Measurements from ENCODE around the gene AOAH.

The AOAH gene

GRCh38 chr7:36545291-36545690, 179.0 kb downstream of the AOAH start:
- no peak for TF ChIP-seq MAX (IDR thresholded peaks at IDR 0.05)
- TF ChIP-seq TAF1 (IDR thresholded peaks at IDR 0.05; ENCODE audit: low read depth) = no peak
- TF ChIP-seq ZBTB7A (IDR thresholded peaks at IDR 0.05; ENCODE audit: low read depth) = no peak
- TF ChIP-seq EGR1 (IDR thresholded peaks at IDR 0.05) = no peak
- no peak for TF ChIP-seq EP300 (IDR thresholded peaks at IDR 0.05; ENCODE audit: borderline replicate concordance)
- no peak; the same call in 1 of the 2 replicates for TF ChIP-seq TEAD4 (IDR thresholded peaks at IDR 0.05)
- no peak for TF ChIP-seq FOXM1 (IDR thresholded peaks at IDR 0.05; ENCODE audit: borderline replicate concordance, low read depth)
- no peak for TF ChIP-seq TCF12 (IDR thresholded peaks at IDR 0.05; ENCODE audit: low read depth)
- TF ChIP-seq CREB1 (IDR thresholded peaks at IDR 0.05; ENCODE audit: low read depth) = no peak
- TF ChIP-seq REST (IDR thresholded peaks at IDR 0.05; ENCODE audit: low read depth) = no peak
- TF ChIP-seq CEBPB (IDR thresholded peaks at IDR 0.05) = no peak
- TF ChIP-seq, protein P1, sequence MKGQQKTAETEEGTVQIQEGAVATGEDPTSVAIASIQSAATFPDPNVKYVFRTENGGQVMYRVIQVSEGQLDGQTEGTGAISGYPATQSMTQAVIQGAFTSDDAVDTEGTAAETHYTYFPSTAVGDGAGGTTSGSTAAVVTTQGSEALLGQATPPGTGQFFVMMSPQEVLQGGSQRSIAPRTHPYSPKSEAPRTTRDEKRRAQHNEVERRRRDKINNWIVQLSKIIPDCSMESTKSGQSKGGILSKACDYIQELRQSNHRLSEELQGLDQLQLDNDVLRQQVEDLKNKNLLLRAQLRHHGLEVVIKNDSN (IDR thresholded peaks at IDR 0.05) = no peak
- TF ChIP-seq RAD21 (IDR thresholded peaks at IDR 0.05; ENCODE audit: low read depth) = no peak
- no peak for TF ChIP-seq NFIC (IDR thresholded peaks at IDR 0.05)
- TF ChIP-seq YY1 (IDR thresholded peaks at IDR 0.05; ENCODE audit: low read depth) = no peak

DNA sequence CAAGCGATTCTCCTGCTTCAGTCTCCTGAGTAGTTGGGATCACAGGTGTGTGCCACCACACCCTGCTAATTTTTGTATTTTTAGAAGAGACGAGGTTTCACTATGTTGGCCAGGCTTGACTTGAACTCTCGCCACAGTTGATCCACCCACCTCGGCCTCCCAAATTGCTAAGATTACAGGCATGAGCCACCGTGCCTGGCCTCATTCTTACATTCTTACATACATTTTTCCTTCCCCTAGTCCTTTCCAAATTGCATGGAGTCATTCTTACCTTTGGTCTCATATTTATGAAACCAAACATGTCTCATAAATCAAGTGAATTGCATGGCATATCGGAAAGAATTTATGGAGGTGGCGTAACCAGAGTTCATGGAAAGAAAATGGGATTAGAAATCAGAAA, 186.2 kb downstream of the AOAH start:
- TF ChIP-seq NFIC (IDR thresholded peaks at IDR 0.05) (no peak), TAF1 (IDR thresholded peaks at IDR 0.05; ENCODE audit: low read depth) (no peak), REST (IDR thresholded peaks at IDR 0.05; ENCODE audit: low read depth) (no peak), EP300 (IDR thresholded peaks at IDR 0.05; ENCODE audit: borderline replicate concordance) (no peak), CEBPB (IDR thresholded peaks at IDR 0.05) (no peak), TEAD4 (IDR thresholded peaks at IDR 0.05) (no peak), TCF12 (IDR thresholded peaks at IDR 0.05; ENCODE audit: low read depth) (no peak), CREB1 (IDR thresholded peaks at IDR 0.05; ENCODE audit: low read depth) (no peak), YY1 (IDR thresholded peaks at IDR 0.05; ENCODE audit: low read depth) (no peak), ZBTB7A (IDR thresholded peaks at IDR 0.05; ENCODE audit: low read depth) (no peak), RAD21 (IDR thresholded peaks at IDR 0.05; ENCODE audit: low read depth) (no peak)

- peak; percentile 17; the same call in 1 of the 2 replicates for TF ChIP-seq TCF12 (IDR thresholded peaks at IDR 0.05; ENCODE audit: low read depth)
- peak; percentile 51; the same call in 1 of the 2 replicates for TF ChIP-seq EGR1 (IDR thresholded peaks at IDR 0.05)
- TF ChIP-seq NFIC (IDR thresholded peaks at IDR 0.05) = 0 out of 2 replicates have a peak, but pooled peaks have one; percentile 18
- TF ChIP-seq TEAD4 (IDR thresholded peaks at IDR 0.05) = no peak
- TF ChIP-seq CEBPB (IDR thresholded peaks at IDR 0.05) = no peak
- TF ChIP-seq MAX (IDR thresholded peaks at IDR 0.05) = no peak
- TF ChIP-seq CREB1 (IDR thresholded peaks at IDR 0.05; ENCODE audit: low read depth) = no peak
- TF ChIP-seq YY1 (IDR thresholded peaks at IDR 0.05; ENCODE audit: low read depth) = no peak
- no peak for TF ChIP-seq FOXM1 (IDR thresholded peaks at IDR 0.05; ENCODE audit: borderline replicate concordance, low read depth)
- TF ChIP-seq RAD21 (IDR thresholded peaks at IDR 0.05; ENCODE audit: low read depth) = no peak
- TF ChIP-seq, protein P1 (IDR thresholded peaks at IDR 0.05) = no peak
Observed at GRCh38 chr7:36535866-36536664, 188.2 kb downstream of the AOAH start.

GRCh38 chr7:36533717-36534116, 190.6 kb downstream of the AOAH start:
- no peak for TF ChIP-seq EGR1 (IDR thresholded peaks at IDR 0.05)
- TF ChIP-seq TAF1 (IDR thresholded peaks at IDR 0.05; ENCODE audit: low read depth) = no peak
- TF ChIP-seq EP300 (IDR thresholded peaks at IDR 0.05; ENCODE audit: borderline replicate concordance) = no peak
- TF ChIP-seq CREB1 (IDR thresholded peaks at IDR 0.05; ENCODE audit: low read depth) = no peak
- no peak for TF ChIP-seq TCF12 (IDR thresholded peaks at IDR 0.05; ENCODE audit: low read depth)
- TF ChIP-seq ZBTB7A (IDR thresholded peaks at IDR 0.05; ENCODE audit: low read depth) = no peak

GRCh38 chr7:36532981-36533499, 191.3 kb downstream of the AOAH start:
- TF ChIP-seq TAF1 (IDR thresholded peaks at IDR 0.05; ENCODE audit: low read depth) = no peak
- TF ChIP-seq EGR1 (IDR thresholded peaks at IDR 0.05) = no peak
- TF ChIP-seq RAD21 (IDR thresholded peaks at IDR 0.05; ENCODE audit: low read depth) = no peak
- TF ChIP-seq, protein P1 (IDR thresholded peaks at IDR 0.05) = no peak
- TF ChIP-seq CREB1 (IDR thresholded peaks at IDR 0.05; ENCODE audit: low read depth) = no peak
- no peak for TF ChIP-seq MAX (IDR thresholded peaks at IDR 0.05)
- no peak for TF ChIP-seq EP300 (IDR thresholded peaks at IDR 0.05; ENCODE audit: borderline replicate concordance)
- no peak for TF ChIP-seq FOXM1 (IDR thresholded peaks at IDR 0.05; ENCODE audit: borderline replicate concordance, low read depth)
- TF ChIP-seq ZBTB7A (IDR thresholded peaks at IDR 0.05; ENCODE audit: low read depth) = no peak
- TF ChIP-seq CEBPB (IDR thresholded peaks at IDR 0.05) = no peak
- no peak for TF ChIP-seq TEAD4 (IDR thresholded peaks at IDR 0.05)

All from Ishikawa (cell line).